Transverse colon (tissue), 3 donors: Measurements from ENCODE around the gene ACVR2B.

Source experiments
- CTCF ChIP-seq, 5 experiments: fragments of 200-600 bp in 3 of 5; fragments of 450-650 bp in 2 of 5; sonication (generic) in 3 of 5; IDR thresholded peaks; 1 replicate in 2 of 5; 2 replicates in 3 of 5; pipeline ENCODE4 v1.5.1; 2016 to 2017; ENCODE audit warnings: antibody characterized with exemption in 5 of 5, inconsistent platforms in 3 of 5, mild to moderate bottlenecking in 2 of 5, moderate library complexity in 1 of 5
- EP300 ChIP-seq: sonication (generic); formaldehyde crosslinking; IDR thresholded peaks from one replicate; pipeline ENCODE4 v1.6.1; 2017; ENCODE audit warnings: antibody characterized with exemption, low read depth
- POLR2A ChIP-seq: fragments of 450-650 bp; IDR thresholded peaks from one replicate; pipeline ENCODE4 v1.6.1; 2016; ENCODE audit warnings: antibody characterized with exemption, mild to moderate bottlenecking, moderate library complexity

DNA sequence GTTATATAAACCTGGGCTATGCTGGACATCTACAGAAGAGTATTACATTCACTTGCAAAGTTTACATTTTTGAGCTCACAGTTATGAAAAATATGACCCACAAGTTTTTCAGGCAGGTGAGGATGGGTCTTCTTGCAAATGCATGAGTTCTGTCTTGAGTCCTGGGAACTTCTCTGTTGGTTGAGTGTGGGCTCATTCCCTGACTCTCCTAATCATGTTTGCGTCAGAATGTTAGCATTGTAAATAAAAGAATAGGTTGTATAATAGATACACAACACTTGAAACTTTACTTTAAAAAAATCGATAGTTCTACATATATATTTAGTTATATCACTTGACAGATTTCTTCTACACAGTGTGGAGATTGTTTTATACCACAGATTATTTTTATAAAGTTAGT lies 35.3 kb downstream of the ACVR2B start:
- TF ChIP-seq CTCF (IDR thresholded peaks at IDR 0.05), result no peak
- TF ChIP-seq POLR2A, result no peak
- TF ChIP-seq EP300, result no peak
